GOT3 (cell line): ENCODE measurements around the gene FEN1.

Source experiments
- DNase-seq: peaks from one replicate; lab custom pipeline; 2025; ENCODE audit warnings: mixed read lengths; lab: John Stamatoyannopoulos, UW

The FEN1 gene

GRCh38 chr11:61792310-61793082 lies at the start of gene FEN1, which contains the start of gene TMEM258:
TSS of gene FEN1 (plus strand) at chr11:61792911. CDS start at chr11:61795362, 2,451 bp downstream.
TSS of gene TMEM258 (minus strand) at chr11:61792599. CDS start at chr11:61792558, 41 bp downstream.
- peak; percentile 80 for DNase-seq

GRCh38 chr11:61743486-61744095 lies 49.1 kb upstream of the FEN1 start:
- no peak for DNase-seq

DNA sequence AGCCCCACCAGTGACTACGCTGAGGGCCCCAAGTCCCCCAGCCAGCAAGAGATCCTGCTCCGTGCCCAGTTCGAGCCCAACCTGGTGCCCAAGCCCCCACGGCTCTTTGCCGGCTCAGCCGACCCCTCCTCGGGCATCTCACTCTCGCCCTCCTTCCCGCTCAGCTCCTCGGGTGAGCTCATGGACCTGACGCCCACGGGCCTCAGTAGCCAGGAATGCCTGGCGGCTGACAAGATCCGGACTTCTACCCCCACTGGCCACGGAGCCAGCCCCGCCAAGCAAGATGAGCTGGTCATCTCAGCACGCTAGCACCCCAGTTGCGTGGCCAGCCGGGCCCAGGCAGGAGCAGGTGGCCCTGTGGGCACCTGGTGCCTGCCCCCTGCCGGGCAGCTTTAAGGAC lies 48.5 kb upstream of the FEN1 start:
- DNase-seq: no peak

- DNase-seq: no peak
These were observed 48.0 kb upstream of the FEN1 start for GRCh38 chr11:61744609-61745156.

- DNase-seq: no peak
These were observed 46.8 kb upstream of the FEN1 start for GRCh38 chr11:61745781-61746441.

DNA sequence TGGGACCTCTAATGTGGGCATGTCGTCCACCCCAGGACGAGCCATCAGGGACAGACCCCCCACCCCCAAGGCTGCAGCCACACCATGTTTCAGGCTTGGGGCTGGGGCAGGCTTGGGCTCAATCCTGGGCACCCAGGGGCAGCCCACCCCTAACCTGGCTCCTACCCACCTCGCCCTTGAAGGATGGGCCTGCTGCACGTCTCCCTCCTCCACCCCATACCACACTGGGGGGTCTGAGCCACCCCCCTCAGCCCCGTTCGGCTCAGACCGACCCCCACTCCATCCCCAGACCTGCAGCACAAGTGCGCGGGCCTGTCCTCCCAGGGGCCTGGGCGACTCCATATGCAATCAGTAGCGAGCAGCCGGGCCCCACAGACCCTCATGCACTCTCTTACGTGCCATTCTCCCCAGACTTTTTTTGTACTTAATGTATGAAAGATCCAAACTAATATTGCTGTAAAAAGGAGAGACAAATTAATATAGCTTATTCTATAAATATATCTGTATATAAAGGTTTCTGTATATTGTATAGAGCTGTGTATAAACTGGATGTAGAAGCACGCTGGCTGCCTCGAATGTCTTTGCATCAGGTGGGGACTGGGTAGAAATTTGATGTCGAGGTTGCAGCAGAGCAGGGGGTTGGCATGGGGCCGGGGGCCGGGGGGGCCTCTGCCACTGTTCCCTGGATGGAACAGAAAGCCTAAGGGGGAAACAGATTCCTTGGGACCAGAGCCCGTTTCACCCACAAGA lies 46.1 kb upstream of the FEN1 start:
- no peak for DNase-seq

GRCh38 chr11:61747192-61747966 lies 45.3 kb upstream of the FEN1 start:
- DNase-seq: no peak

GRCh38 chr11:61747967-61748285 lies 44.8 kb upstream of the FEN1 start:
- DNase-seq: no peak

GRCh38 chr11:61749591-61750217 lies 43.0 kb upstream of the FEN1 start:
- DNase-seq: no peak

- no peak for DNase-seq
These were observed 42.0 kb upstream of the FEN1 start for GRCh38 chr11:61750631-61751273.

DNA sequence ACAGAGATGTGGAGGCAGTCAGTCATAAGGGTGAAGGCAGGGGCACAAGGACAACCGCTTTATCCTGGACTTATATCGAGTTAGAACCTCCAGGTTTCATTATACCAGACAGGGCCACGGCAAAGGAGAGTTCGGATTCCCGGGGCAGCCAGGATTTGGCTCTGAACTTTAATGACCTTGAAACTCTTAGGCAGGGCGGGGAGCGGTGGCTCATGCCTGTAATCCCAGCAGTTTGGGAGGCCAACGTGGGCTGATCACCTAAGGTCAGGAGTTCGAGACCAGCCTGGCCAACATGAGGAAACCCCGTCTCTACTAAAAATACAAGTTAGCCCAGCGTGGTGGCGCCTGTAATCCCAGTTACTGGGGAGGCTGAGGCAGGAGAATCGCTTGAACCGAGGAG lies 41.3 kb upstream of the FEN1 start:
- DNase-seq: no peak

GRCh38 chr11:61752117-61752924 lies 40.4 kb upstream of the FEN1 start, which contains the start of gene MYRF:
TSS of gene MYRF (plus strand) at chr11:61752636. CDS start at chr11:61752745, 109 bp downstream.
- DNase-seq: no peak

DNA sequence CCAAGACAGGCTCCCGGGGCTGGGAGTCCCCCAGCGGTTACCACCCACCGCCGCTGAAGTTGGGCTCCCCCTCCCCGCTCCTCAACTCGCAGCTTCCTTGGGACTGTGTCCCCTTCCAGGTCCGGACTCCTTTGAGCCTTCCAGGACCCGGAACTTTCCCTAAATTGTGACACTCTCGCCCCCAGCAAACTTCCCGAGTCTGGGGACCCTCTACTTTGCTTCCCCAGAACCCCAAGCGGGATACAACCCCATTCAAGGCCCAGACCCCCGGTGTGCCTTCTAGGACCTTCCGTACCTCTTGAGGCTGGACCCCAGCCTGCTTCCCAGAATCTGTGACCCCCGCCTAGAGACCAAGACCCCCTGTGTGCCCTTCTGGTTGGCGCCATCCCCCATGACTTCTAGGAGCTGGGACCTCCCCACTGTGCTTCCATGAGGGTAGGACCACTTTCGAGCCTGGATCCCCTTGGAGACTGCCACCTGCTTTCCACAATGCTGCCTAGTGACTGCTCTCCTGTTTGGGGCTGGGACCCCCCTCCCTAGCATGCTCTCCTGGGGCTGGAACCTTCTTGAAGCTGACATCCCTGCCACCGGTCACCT lies 39.7 kb upstream of the FEN1 start:
- DNase-seq: no peak

DNA sequence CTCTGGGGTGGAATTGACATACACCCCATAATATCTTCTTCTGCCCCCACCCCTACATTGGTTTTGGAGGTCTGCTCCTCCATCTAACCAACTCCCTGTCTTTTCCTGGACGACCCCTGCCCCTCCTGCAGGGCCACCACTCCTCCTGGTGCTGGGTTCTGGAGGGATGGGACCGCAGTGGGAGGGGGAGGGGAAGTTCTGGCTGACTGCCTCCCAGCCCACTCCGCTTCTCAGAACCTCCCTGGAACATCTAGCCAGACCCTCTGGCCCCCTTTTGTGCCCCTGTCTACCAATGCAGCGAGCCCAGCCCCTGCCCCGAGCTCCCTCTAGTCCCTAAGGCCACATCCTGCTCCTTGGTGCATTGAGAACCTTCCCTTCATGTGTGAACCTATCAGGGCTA lies 39.0 kb upstream of the FEN1 start:
- DNase-seq: no peak

DNA sequence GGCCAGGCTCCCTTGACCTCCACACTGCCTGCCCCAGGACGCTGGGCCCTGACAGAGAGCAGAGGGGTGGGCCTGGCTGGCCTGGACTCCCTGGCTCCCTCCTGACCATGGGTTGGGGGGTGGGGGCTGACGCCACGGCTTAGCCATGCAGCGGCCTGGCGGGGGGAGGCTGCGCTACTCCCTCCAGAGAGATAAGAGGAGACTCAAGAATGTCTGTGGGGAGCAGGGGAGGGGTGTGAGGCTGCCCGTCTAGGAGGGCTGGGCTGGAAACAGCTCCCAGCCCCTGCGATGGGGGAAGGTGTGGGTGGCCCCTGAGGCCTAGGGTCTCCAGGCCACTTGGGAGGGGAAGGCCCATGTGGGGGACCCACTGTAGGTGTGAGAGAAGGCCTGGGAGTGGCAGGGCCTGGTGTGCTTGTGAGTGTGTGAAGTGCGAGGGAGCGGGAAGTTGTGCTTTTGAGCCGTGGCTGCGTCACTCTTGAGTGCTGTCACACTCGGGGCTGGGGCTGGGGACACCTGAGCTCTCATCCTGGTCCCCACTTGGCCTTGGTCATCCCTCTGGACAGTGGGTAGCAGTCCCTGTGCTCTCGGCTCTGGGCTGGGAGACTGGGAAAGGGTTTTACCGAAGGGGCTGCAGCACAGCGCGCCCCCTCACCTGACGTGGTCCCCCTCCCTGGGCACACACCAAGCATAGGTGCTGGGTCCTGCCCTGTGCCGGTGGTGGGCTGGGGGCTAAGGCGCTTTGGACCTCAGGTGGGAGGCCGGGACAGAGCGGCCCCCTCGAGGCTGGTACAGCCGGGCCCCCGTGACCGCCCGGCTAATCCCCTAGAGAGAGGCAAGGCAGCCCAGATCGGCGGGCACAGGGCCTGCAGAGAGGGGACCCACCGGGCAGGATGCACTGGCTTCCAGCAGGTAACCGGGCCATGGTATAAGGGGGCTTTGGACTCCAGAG lies 37.9 kb upstream of the FEN1 start:
- DNase-seq: no peak

GRCh38 chr11:61756147-61756451 lies 36.6 kb upstream of the FEN1 start:
- no peak for DNase-seq

DNA sequence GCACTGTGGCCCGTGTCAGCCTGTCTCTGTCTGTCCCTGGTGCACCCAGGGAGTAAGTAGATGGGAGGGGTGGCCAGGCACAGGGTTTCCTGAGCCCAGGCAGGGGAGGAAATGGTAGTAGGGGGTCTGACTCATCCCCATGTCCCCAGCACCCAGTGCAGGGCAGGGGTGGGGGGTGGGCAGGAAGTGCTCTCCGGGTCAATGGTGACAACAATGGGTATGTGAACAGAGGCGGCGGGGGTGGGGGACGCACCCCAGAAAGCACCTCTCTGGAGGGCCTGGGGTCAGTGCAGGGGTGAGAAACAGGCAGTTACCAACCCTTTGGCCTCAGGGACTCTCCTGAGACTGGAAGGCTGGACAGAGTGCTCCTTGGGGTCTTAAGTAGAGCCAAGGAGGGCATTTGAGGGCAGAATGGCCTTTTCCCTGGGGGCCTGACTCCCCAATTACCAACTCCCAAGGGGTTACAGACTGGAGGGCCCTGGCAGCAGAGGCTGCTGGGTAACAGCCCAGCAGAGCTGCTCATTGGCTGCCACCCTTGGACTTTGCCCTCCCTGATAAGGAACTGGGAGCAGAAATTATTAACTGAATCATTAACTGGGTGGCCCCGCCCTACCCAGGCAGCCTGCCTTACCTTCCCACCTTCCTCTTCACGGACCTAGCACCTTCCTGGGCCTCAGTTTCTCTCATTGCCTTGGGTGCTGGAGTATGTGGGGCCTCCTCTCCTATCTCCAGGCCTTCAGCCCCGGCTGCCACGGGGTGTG lies 36.1 kb upstream of the FEN1 start:
- no peak for DNase-seq
